HEK293 (cell line): Measurements from ENCODE around the gene CD8B.

Experiments
- CTCF ChIA-PET: fragments of 350-600 bp; formaldehyde crosslinking; extraction: SDS; loops from one replicate; lab custom pipeline; 2021; ENCODE audit warnings: antibody characterized with exemption; lab: Yijun Ruan, JAX
- POLR2A ChIA-PET: fragments of 300-600 bp; formaldehyde crosslinking; extraction: SDS; loops from one replicate; lab custom pipeline; 2020; ENCODE audit warnings: antibody characterized with exemption, inconsistent platforms; lab: Yijun Ruan, JAX
- H3K27ac ChIP-seq: fragments of 200-500 bp; sonication (Bioruptor generic); 2 replicates; pipeline ENCODE4 v1.5.1; 2014; ENCODE audit warnings: low read depth, low read length, control low read depth, inconsistent platforms; ENCODE audit errors: extremely low read depth
- H3K36me3 ChIP-seq, 2 experiments: fragments of 200-500 bp in 1 of 2; sonication (Bioruptor generic) in 1 of 2; 1 replicate in 1 of 2; 2 replicates in 1 of 2; pipeline ENCODE4 v1.5.1; 2014 to 2017; ENCODE audit warnings: inconsistent platforms in 2 of 2, low read length in 2 of 2; ENCODE audit not compliant: control insufficient read depth in 2 of 2, insufficient read depth in 1 of 2
- H3K4me1 ChIP-seq: fragments of 200-500 bp; sonication (Bioruptor generic); 2 replicates; pipeline ENCODE4 v1.5.1; 2014; ENCODE audit warnings: mild to moderate bottlenecking, low read length, inconsistent platforms; ENCODE audit not compliant: control insufficient read depth, insufficient read depth
- H3K4me3 ChIP-seq: 2 replicates; pipeline ENCODE4 v1.5.1; 2011; ENCODE audit warnings: low read depth, mild to moderate bottlenecking, control low read depth, low read length, moderate library complexity
- H3K9me3 ChIP-seq: fragments of 200-500 bp; sonication (Bioruptor generic); 2 replicates; pipeline ENCODE4 v1.5.1; 2014; ENCODE audit warnings: low read depth, low read length, inconsistent platforms; ENCODE audit not compliant: control insufficient read depth, insufficient read depth
- CTCF ChIP-seq: fragments of 450-650 bp; formaldehyde crosslinking; IDR thresholded peaks from 2 replicates; pipeline ENCODE4 v1.5.1; 2016; ENCODE audit warnings: missing biosample characterization, missing genetic modification characterization
- GLI2 ChIP-seq: fragments of 450-650 bp; formaldehyde crosslinking; IDR thresholded peaks from 2 replicates; pipeline ENCODE4; 2017; ENCODE audit warnings: missing biosample characterization, missing genetic modification characterization, low read depth, borderline replicate concordance
- KLF10 ChIP-seq: fragments of 450-650 bp; IDR thresholded peaks from 2 replicates; pipeline ENCODE4 v1.5.1; 2018; ENCODE audit warnings: missing biosample characterization, mild to moderate bottlenecking, missing genetic modification characterization
- KLF17 ChIP-seq: fragments of 450-650 bp; formaldehyde crosslinking; IDR thresholded peaks from 2 replicates; pipeline ENCODE4 v1.5.1; 2016; ENCODE audit warnings: missing biosample characterization, missing genetic modification characterization
- PBX3 ChIP-seq: sonication (generic); formaldehyde crosslinking; IDR thresholded peaks from 2 replicates; pipeline ENCODE4 v1.8.1; 2022; ENCODE audit warnings: mild to moderate bottlenecking, moderate library complexity, missing genetic modification reagents
- PRDM1 ChIP-seq: fragments of 450-650 bp; formaldehyde crosslinking; IDR thresholded peaks from 2 replicates; pipeline ENCODE4; 2016; ENCODE audit warnings: missing biosample characterization, missing genetic modification characterization
- PRDM2 ChIP-seq: fragments of 450-650 bp; formaldehyde crosslinking; IDR thresholded peaks from 2 replicates; pipeline ENCODE4 v1.5.1; 2016; ENCODE audit warnings: missing biosample characterization, missing genetic modification characterization, borderline replicate concordance
- SP7 ChIP-seq: fragments of 450-650 bp; formaldehyde crosslinking; IDR thresholded peaks from 2 replicates; pipeline ENCODE4 v1.5.1; 2016; ENCODE audit warnings: missing biosample characterization, missing genetic modification characterization
- ZBTB48 ChIP-seq: fragments of 450-650 bp; formaldehyde crosslinking; IDR thresholded peaks from 2 replicates; pipeline ENCODE4 v1.5.1; 2016; ENCODE audit warnings: missing biosample characterization, missing genetic modification characterization
- ZBTB8A ChIP-seq: fragments of 450-650 bp; formaldehyde crosslinking; IDR thresholded peaks from 2 replicates; pipeline ENCODE4 v1.5.1; 2016; ENCODE audit warnings: missing biosample characterization, missing genetic modification characterization
- ZNF114 ChIP-seq: fragments of 450-650 bp; formaldehyde crosslinking; IDR thresholded peaks from 2 replicates; pipeline ENCODE4 v1.5.0; 2017; ENCODE audit warnings: missing biosample characterization, missing genetic modification characterization
- ZNF169 ChIP-seq: fragments of 450-650 bp; formaldehyde crosslinking; IDR thresholded peaks from 2 replicates; pipeline ENCODE4 v1.5.1; 2016; ENCODE audit warnings: missing biosample characterization, missing genetic modification characterization
- ZNF202 ChIP-seq: fragments of 450-650 bp; formaldehyde crosslinking; IDR thresholded peaks from 2 replicates; pipeline ENCODE4 v1.5.1; 2016; ENCODE audit warnings: missing biosample characterization, missing genetic modification characterization, borderline replicate concordance
- ZNF280C ChIP-seq: fragments of 450-650 bp; formaldehyde crosslinking; IDR thresholded peaks from 2 replicates; pipeline ENCODE4 v1.5.1; 2016; ENCODE audit warnings: missing biosample characterization, missing genetic modification characterization
- ZNF366 ChIP-seq: fragments of 450-650 bp; formaldehyde crosslinking; conservative IDR thresholded peaks from 2 replicates; pipeline ENCODE4 v1.5.1; 2016; ENCODE audit warnings: missing biosample characterization, missing genetic modification characterization
- ZNF416 ChIP-seq: fragments of 450-650 bp; formaldehyde crosslinking; IDR thresholded peaks from 2 replicates; pipeline ENCODE4 v1.5.1; 2016; ENCODE audit warnings: missing biosample characterization, missing genetic modification characterization
- ZNF544 ChIP-seq: fragments of 450-650 bp; formaldehyde crosslinking; IDR thresholded peaks from 2 replicates; pipeline ENCODE4 v1.5.0; 2017; ENCODE audit warnings: missing biosample characterization, missing genetic modification characterization
- ZNF560 ChIP-seq: fragments of 450-650 bp; formaldehyde crosslinking; IDR thresholded peaks from 2 replicates; pipeline ENCODE4 v1.5.1; 2017; ENCODE audit warnings: missing biosample characterization, missing genetic modification characterization, borderline replicate concordance
- ZNF600 ChIP-seq: fragments of 450-650 bp; formaldehyde crosslinking; IDR thresholded peaks from 2 replicates; pipeline ENCODE4 v1.5.1; 2016; ENCODE audit warnings: missing biosample characterization, missing genetic modification characterization
- ZNF645 ChIP-seq: fragments of 450-650 bp; formaldehyde crosslinking; IDR thresholded peaks from 2 replicates; pipeline ENCODE4; 2016; ENCODE audit warnings: missing biosample characterization, missing genetic modification characterization
- ZNF701 ChIP-seq: fragments of 450-650 bp; formaldehyde crosslinking; IDR thresholded peaks from 2 replicates; pipeline ENCODE4 v1.5.1; 2016; ENCODE audit warnings: missing biosample characterization, missing genetic modification characterization
- ZNF837 ChIP-seq: fragments of 450-650 bp; formaldehyde crosslinking; IDR thresholded peaks from 2 replicates; pipeline ENCODE4 v1.5.1; 2016; ENCODE audit warnings: missing biosample characterization, missing genetic modification characterization
- ZNF843 ChIP-seq: fragments of 450-650 bp; formaldehyde crosslinking; IDR thresholded peaks from 2 replicates; pipeline ENCODE4 v1.5.1; 2016; ENCODE audit warnings: missing biosample characterization, missing genetic modification characterization

Gene CD8B

GRCh38 chr2:86800856-86801567 is 60.7 kb downstream of the CD8B start:
- CTCF ChIA-PET: interaction anchor here (2.1 kb wide), 1 partner anchor 36 kb away, joined by 6 read pairs; no protein-coding TSS in a partner anchor
- H3K4me1 ChIP-seq: no peaks in the 10 kb centered on the region
- no peaks in the 10 kb centered on the region for H3K9me3 ChIP-seq
- POLR2A ChIA-PET: no interaction called here
- H3K36me3 ChIP-seq: no peaks in the 10 kb centered on the region; a peak in 1 of 3 replicates
- TF ChIP-seq ZNF600: no peak
- no peak for TF ChIP-seq KLF17 (tag by site-specific recombination)
- TF ChIP-seq ZNF169 (tag by site-specific recombination): no peak
- no peak for TF ChIP-seq GLI2
- no peak for TF ChIP-seq ZNF645 (tag by site-specific recombination)
- TF ChIP-seq ZNF114: no peak
- TF ChIP-seq ZBTB8A: no peak
- 0 out of 2 replicates have a peak, but pooled peaks have one; percentile 23 for TF ChIP-seq ZNF366
- no peak for TF ChIP-seq ZNF202 (tag by site-specific recombination)
- TF ChIP-seq ZNF544: no peak
- no peak for TF ChIP-seq ZNF280C (tag by site-specific recombination)
- no peak for TF ChIP-seq ZNF843
- TF ChIP-seq ZBTB48 (tag by site-specific recombination): no peak
- TF ChIP-seq ZNF560 (tag by site-specific recombination): no peak
- TF ChIP-seq PRDM1: peak; percentile 96
- TF ChIP-seq ZNF837 (tag by site-specific recombination): no peak
- no peak for TF ChIP-seq PBX3 (CRISPR knock-in tag)
- TF ChIP-seq, all 188 proteins: peak for 2
- no peak overlapping the region for H3K27ac ChIP-seq
- H3K4me3 ChIP-seq: no peak overlapping the region

GRCh38 chr2:86794861-86795260 is 66.8 kb downstream of the CD8B start:
- H3K4me1 ChIP-seq: no peaks in the 10 kb centered on the region
- H3K27ac ChIP-seq: no peak overlapping the region
- ChIA-PET POLR2A (no interaction called here), CTCF (no interaction called here)
- H3K9me3 ChIP-seq: no peaks in the 10 kb centered on the region
- no peak overlapping the region for H3K4me3 ChIP-seq
- no peaks in the 10 kb centered on the region; a peak in 1 of 3 replicates for H3K36me3 ChIP-seq
- no peak for TF ChIP-seq PRDM2 (tag by site-specific recombination)
- TF ChIP-seq ZNF416 (tag by site-specific recombination): no peak
- TF ChIP-seq KLF10 (tag by site-specific recombination): no peak
- no peak for TF ChIP-seq SP7
- no peak for TF ChIP-seq ZNF701 (tag by site-specific recombination)
- TF ChIP-seq CTCF: no peak
